ENCODE measurements around the gene ZNF48. TPM values are rescaled to one million over a fixed set of nuclear protein-coding genes. Genes with fewer than 3 reads are reported as not detected.

Gene ZNF48
- total RNA-seq, 2 donors from 2014 or later = 10.9 to 11.1 TPM

- peaks cover 17 to 37% of the 10 kb centered on the region in 2 donors for H3K4me1 ChIP-seq (ENCODE audit: control insufficient read depth in 1 of 2, low read depth in 2 of 2)
- no peak overlapping the region for H3K4me3 ChIP-seq
- no peaks in the 10 kb centered on the region for H3K9me3 ChIP-seq
- H3K36me3 ChIP-seq = peaks cover 8% of the 10 kb centered on the region
- H3K27me3 ChIP-seq (replicated peaks; ENCODE audit: insufficient read depth) = no peaks in the 10 kb centered on the region
- TF ChIP-seq CTCF (IDR thresholded peaks at IDR 0.05) = no peak
- no peak for DNase-seq (ENCODE audit: low spot score)
- H3K27ac ChIP-seq = no peak overlapping the region
- no peak for ATAC-seq (ENCODE audit: insufficient number of reproducible peaks, low FRiP score, low read depth)
These were observed 1.8 kb downstream of the ZNF48 start for GRCh38 chr16:30397056-30397455.

- H3K27ac ChIP-seq = no peak overlapping the region
- H3K9me3 ChIP-seq = no peaks in the 10 kb centered on the region
- peaks cover 8% of the 10 kb centered on the region for H3K36me3 ChIP-seq
- ATAC-seq (ENCODE audit: insufficient number of reproducible peaks, low FRiP score, low read depth) (no peak), DNase-seq (ENCODE audit: low spot score) (no peak)
- TF ChIP-seq CTCF (IDR thresholded peaks at IDR 0.05) = no peak
- no peak overlapping the region for H3K4me3 ChIP-seq
- no peaks in the 10 kb centered on the region for H3K27me3 ChIP-seq (replicated peaks; ENCODE audit: insufficient read depth)
- H3K4me1 ChIP-seq (ENCODE audit: control insufficient read depth in 1 of 2, low read depth in 2 of 2) = peaks cover 17 to 37% of the 10 kb centered on the region in 2 donors
These were observed 2.8 kb downstream of the ZNF48 start for GRCh38 chr16:30397776-30398660.

- Histone ChIP-seq H3K27me3 (replicated peaks; ENCODE audit: insufficient read depth) (no peaks in the 10 kb centered on the region), H3K4me1 (ENCODE audit: control insufficient read depth in 1 of 2, low read depth in 2 of 2) (peaks cover 17 to 36% of the 10 kb centered on the region in 2 donors), H3K9me3 (no peaks in the 10 kb centered on the region), H3K27ac (peak overlapping the region; percentile 87 to 92), H3K4me3 (no peak overlapping the region), H3K36me3 (peaks cover 8% of the 10 kb centered on the region)
- TF ChIP-seq CTCF (IDR thresholded peaks at IDR 0.05) = no peak
- DNase-seq (ENCODE audit: low spot score) (no peak), ATAC-seq (ENCODE audit: insufficient number of reproducible peaks, low FRiP score, low read depth) (no peak)
These were observed 3.6 kb downstream of the ZNF48 start for GRCh38 chr16:30398661-30399434.

DNA sequence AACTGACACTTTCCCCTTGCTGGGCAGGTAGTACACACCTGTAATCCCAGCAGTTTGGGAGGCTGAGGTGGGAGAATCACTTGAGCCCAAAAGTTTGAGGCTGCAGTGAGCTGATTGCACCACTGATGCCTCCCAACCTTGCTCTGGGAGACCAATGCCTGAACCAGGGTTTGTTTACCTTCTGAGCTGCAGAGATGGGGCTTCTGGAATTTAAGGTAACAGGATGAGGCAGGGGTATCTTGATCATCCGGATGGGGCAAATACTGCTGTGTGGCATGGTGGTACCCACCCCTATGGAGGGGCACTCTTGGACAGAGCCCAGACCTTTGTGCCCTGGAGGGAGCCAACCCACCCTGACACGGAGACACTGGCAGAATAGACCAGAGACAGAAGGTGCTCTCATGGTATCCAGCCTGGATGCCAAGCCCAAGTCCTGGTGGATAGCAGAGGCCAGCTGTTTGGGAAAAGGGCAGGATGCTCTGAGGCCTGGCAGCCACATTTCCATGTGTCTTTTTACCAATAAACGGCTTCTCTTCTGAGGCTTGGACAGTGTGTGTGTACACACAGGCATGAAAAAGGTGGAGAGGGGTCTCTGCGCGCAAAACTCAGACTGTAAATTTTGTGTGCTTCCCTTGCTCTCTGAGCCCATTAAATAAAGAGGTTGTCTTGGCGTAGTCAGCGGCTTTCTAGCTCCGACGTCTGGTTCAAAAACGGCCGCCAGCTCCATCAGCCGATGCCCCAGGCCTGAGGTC, 4.4 kb downstream of the ZNF48 start:
- no peak for ATAC-seq (ENCODE audit: insufficient number of reproducible peaks, low FRiP score, low read depth)
- Histone ChIP-seq H3K4me1 (ENCODE audit: control insufficient read depth in 1 of 2, low read depth in 2 of 2) (peaks cover 14 to 28% of the 10 kb centered on the region in 2 donors), H3K27me3 (replicated peaks; ENCODE audit: insufficient read depth) (no peaks in the 10 kb centered on the region)

More for the DNA sequence above, 4.4 kb downstream of the ZNF48 start:
- H3K4me3 ChIP-seq = peak overlapping the region; percentile 76
- peak overlapping the region; percentile 87 to 92 for H3K27ac ChIP-seq
- no peak for TF ChIP-seq CTCF (IDR thresholded peaks at IDR 0.05)
- no peak for DNase-seq (ENCODE audit: low spot score)
- peaks cover 8% of the 10 kb centered on the region for H3K36me3 ChIP-seq
- no peaks in the 10 kb centered on the region for H3K9me3 ChIP-seq
